Thymus (tissue), 11 donors: Measurements from ENCODE around the gene NGFR. TPM values are rescaled to one million over a fixed set of nuclear protein-coding genes. Genes with fewer than 3 reads are reported as not detected.

Experiments used
- DNase-seq, 9 donors: peaks; one replicate each; pipeline ENCODE4 v3.0.0-alpha.2; 2013; ENCODE audit warnings: low spot score in 9 of 9, low read depth in 6 of 9, missing footprints in 1 of 9
- H3K27ac ChIP-seq, 2 donors: one replicate each; pipeline ENCODE4 v1.5.1; 2013; ENCODE audit warnings: control low read depth in 1 of 2, low read depth in 1 of 2, low read length in 1 of 2, mild to moderate bottlenecking in 1 of 2, moderate library complexity in 1 of 2
- H3K27me3 ChIP-seq, 2 donors: one replicate each; pipeline ENCODE4 v1.5.1; 2013; ENCODE audit warnings: low read length in 1 of 2; ENCODE audit not compliant: control insufficient read depth in 2 of 2, insufficient read depth in 1 of 2
- H3K36me3 ChIP-seq, 2 donors: one replicate each; pipeline ENCODE4 v1.5.1; 2013; ENCODE audit warnings: low read length in 1 of 2, mild to moderate bottlenecking in 1 of 2, moderate library complexity in 1 of 2; ENCODE audit not compliant: control insufficient read depth in 2 of 2, insufficient read depth in 2 of 2
- H3K4me1 ChIP-seq, 2 donors: one replicate each; pipeline ENCODE4 v1.5.1; 2013; ENCODE audit warnings: low read length in 2 of 2; ENCODE audit not compliant: control insufficient read depth in 2 of 2, insufficient read depth in 2 of 2
- H3K4me3 ChIP-seq, 2 donors: one replicate each; pipeline ENCODE4 v1.5.1; 2013; ENCODE audit warnings: low read length in 2 of 2, control low read depth in 1 of 2, mild to moderate bottlenecking in 1 of 2
- H3K9me3 ChIP-seq, 2 donors: one replicate each; pipeline ENCODE4 v1.5.1; 2013; ENCODE audit warnings: low read length in 1 of 2, mild to moderate bottlenecking in 1 of 2; ENCODE audit not compliant: control insufficient read depth in 2 of 2, insufficient read depth in 1 of 2
- WGBS: extraction: QIAGEN DNeasy Blood & Tissue Kit; methylation state at CpG from one replicate; pipeline ENCODE4 v1.1.7; 2013; 5-methylcytosine and 5-hydroxymethylcytosine counted together
- polyA plus RNA-seq: library from polyadenylated mRNA; stranded (reverse); fragments of 200-250 nt; gene quantifications from one replicate; pipeline ENCODE4 v1.2.3, GENCODE V29; 2013
- total RNA-seq: library from RNA; stranded (reverse); fragments of 120-200 nt; gene quantifications from one replicate; pipeline ENCODE4 v1.2.4, GENCODE V29; 2013
- donor health status: healthy.

Gene NGFR
- total and polyA plus RNA-seq, 2 donors, result 1.9 to 5.0 TPM

- no peak overlapping the region for H3K4me3 ChIP-seq
- DNase-seq, result no peak
- peaks cover 0 to 6% of the 10 kb centered on the region in 2 donors for H3K9me3 ChIP-seq
- no peaks in the 10 kb centered on the region for H3K36me3 ChIP-seq
- peaks cover 0 to 11% of the 10 kb centered on the region in 2 donors for H3K4me1 ChIP-seq
- H3K27me3 ChIP-seq, result peaks cover 0 to 4% of the 10 kb centered on the region in 2 donors
- 94% methylated on average over 12 of the region's 12 CpGs for WGBS
- H3K27ac ChIP-seq, result no peak overlapping the region
Observed at GRCh38 chr17:49551221-49552069, 56.4 kb downstream of the NGFR start.

- 97% methylated on average over 27 of the region's 27 CpGs for WGBS
Observed at GRCh38 chr17:49552070-49552751, 57.1 kb downstream of the NGFR start.

GRCh38 chr17:49553676-49554335, 58.7 kb downstream of the NGFR start:
- Histone ChIP-seq H3K27ac (no peak overlapping the region), H3K9me3 (peaks cover 0 to 2% of the 10 kb centered on the region in 2 donors), H3K27me3 (peaks cover 0 to 13% of the 10 kb centered on the region in 2 donors), H3K36me3 (no peaks in the 10 kb centered on the region), H3K4me1 (peaks cover 0 to 11% of the 10 kb centered on the region in 2 donors), H3K4me3 (no peak overlapping the region)
- WGBS, result 95% methylated on average over 8 of the region's 8 CpGs
- no peak for DNase-seq

More at GRCh38 chr17:49552070-49552751, 57.1 kb downstream of the NGFR start:
- Histone ChIP-seq H3K9me3 (peaks cover 0 to 6% of the 10 kb centered on the region in 2 donors), H3K36me3 (no peaks in the 10 kb centered on the region), H3K4me1 (peaks cover 0 to 12% of the 10 kb centered on the region in 2 donors), H3K27me3 (peaks cover 0 to 3% of the 10 kb centered on the region in 2 donors), H3K4me3 (no peak overlapping the region), H3K27ac (no peak overlapping the region)
- no peak for DNase-seq

GRCh38 chr17:49554694-49555494, 59.8 kb downstream of the NGFR start:
- H3K9me3 ChIP-seq, result peaks cover 0 to 2% of the 10 kb centered on the region in 2 donors
- H3K4me3 ChIP-seq, result no peak overlapping the region
- 91% methylated on average over 14 of the region's 14 CpGs for WGBS
- peaks cover 0 to 14% of the 10 kb centered on the region in 2 donors for H3K27me3 ChIP-seq
- no peak for DNase-seq
- no peak overlapping the region for H3K27ac ChIP-seq
- H3K4me1 ChIP-seq, result peaks cover 0 to 9% of the 10 kb centered on the region in 2 donors
- no peaks in the 10 kb centered on the region for H3K36me3 ChIP-seq

GRCh38 chr17:49555495-49556222, 60.6 kb downstream of the NGFR start:
- no peak for DNase-seq
- no peak overlapping the region for H3K4me3 ChIP-seq
- H3K27ac ChIP-seq, result no peak overlapping the region
- peaks cover 0 to 2% of the 10 kb centered on the region in 2 donors for H3K9me3 ChIP-seq
- 89% methylated on average over 19 of the region's 19 CpGs for WGBS
- H3K27me3 ChIP-seq, result peaks cover 0 to 14% of the 10 kb centered on the region in 2 donors
- H3K36me3 ChIP-seq, result no peaks in the 10 kb centered on the region
- peaks cover 0 to 9% of the 10 kb centered on the region in 2 donors for H3K4me1 ChIP-seq

GRCh38 chr17:49556223-49556943, 61.3 kb downstream of the NGFR start:
- no peak overlapping the region for H3K27ac ChIP-seq
- H3K36me3 ChIP-seq, result no peaks in the 10 kb centered on the region
- H3K4me1 ChIP-seq, result peaks cover 0 to 9% of the 10 kb centered on the region in 2 donors
- H3K9me3 ChIP-seq, result peaks cover 0 to 2% of the 10 kb centered on the region in 2 donors
- no peak overlapping the region for H3K4me3 ChIP-seq
- DNase-seq, result peak in 7 of 9 donors; percentile 49 to 86 (median 67)
- peaks cover 0 to 14% of the 10 kb centered on the region in 2 donors for H3K27me3 ChIP-seq
- 23% methylated on average over 30 of the region's 30 CpGs for WGBS

- H3K27me3 ChIP-seq, result peaks cover 0 to 14% of the 10 kb centered on the region in 2 donors
- peak in 5 of 9 donors; percentile 8 to 60 (median 40) for DNase-seq
Observed at GRCh38 chr17:49557312-49558024, 62.4 kb downstream of the NGFR start.

More at GRCh38 chr17:49557312-49558024, 62.4 kb downstream of the NGFR start:
- Histone ChIP-seq H3K27ac (no peak overlapping the region), H3K4me3 (no peak overlapping the region), H3K9me3 (peaks cover 0 to 2% of the 10 kb centered on the region in 2 donors), H3K36me3 (no peaks in the 10 kb centered on the region), H3K4me1 (peaks cover 0 to 9% of the 10 kb centered on the region in 2 donors)
- 22% methylated on average over 9 of the region's 9 CpGs for WGBS
